RWPE2 (cell line): ENCODE measurements around the gene CFAP97D2.

ENCODE experiments used
- ATAC-seq: fragments of 200-7000 bp; cut with Tn5 transposase; 3 replicates; pipeline ENCODE4 v1.9.1; 2021; ENCODE audit warnings: low read depth
- DNase-seq: peaks from one replicate; pipeline ENCODE4 v3.0.0-alpha.2; 2020; ENCODE audit warnings: low spot score
- H3K27ac ChIP-seq: fragments of 450-650 bp; 2 replicates; pipeline ENCODE4 v1.5.1; 2017; ENCODE audit warnings: mild to moderate bottlenecking; ENCODE audit not compliant: poor library complexity, severe bottlenecking
- H3K27me3 ChIP-seq: fragments of 250-450 bp; sonication (Bioruptor Pico); 2 replicates; pipeline ENCODE4 v1.5.1; 2021; ENCODE audit warnings: mild to moderate bottlenecking, moderate library complexity; ENCODE audit not compliant: insufficient read depth, poor library complexity, severe bottlenecking
- H3K36me3 ChIP-seq: fragments of 250-450 bp; sonication (Bioruptor Pico); 2 replicates; pipeline ENCODE4 v1.5.1; 2020; ENCODE audit warnings: low read depth, mild to moderate bottlenecking, moderate library complexity
- H3K4me1 ChIP-seq: fragments of 250-450 bp; sonication (Bioruptor Pico); 2 replicates; pipeline ENCODE4 v1.5.1; 2021; ENCODE audit warnings: mild to moderate bottlenecking, moderate library complexity; ENCODE audit not compliant: insufficient read depth, poor library complexity, severe bottlenecking
- H3K4me3 ChIP-seq: fragments of 250-450 bp; sonication (Bioruptor Pico); 2 replicates; pipeline ENCODE4 v1.5.1; 2021; ENCODE audit warnings: mild to moderate bottlenecking, moderate library complexity; ENCODE audit not compliant: severe bottlenecking
- H3K9me3 ChIP-seq: fragments of 250-450 bp; sonication (Bioruptor Pico); 2 replicates; pipeline ENCODE4 v1.5.1; 2021; ENCODE audit warnings: mild to moderate bottlenecking, moderate library complexity; ENCODE audit not compliant: severe bottlenecking
- CTCF ChIP-seq: fragments of 450-650 bp; IDR thresholded peaks from one replicate; pipeline ENCODE4 v1.5.1; 2017; ENCODE audit warnings: mild to moderate bottlenecking, moderate library complexity; ENCODE audit not compliant: poor library complexity, severe bottlenecking

The CFAP97D2 gene

GRCh38 chr13:114212158-114212495 lies 33.1 kb downstream of the CFAP97D2 start:
- no peak overlapping the region for H3K4me3 ChIP-seq
- peaks cover 7% of the 10 kb centered on the region for H3K4me1 ChIP-seq
- no peaks in the 10 kb centered on the region for H3K9me3 ChIP-seq
- no peak overlapping the region for H3K27ac ChIP-seq
- no peak for TF ChIP-seq CTCF
- no peaks in the 10 kb centered on the region for H3K36me3 ChIP-seq
- H3K27me3 ChIP-seq = no peaks in the 10 kb centered on the region
- ATAC-seq (no peak; the same call in 2 of the 3 replicates), DNase-seq (no peak)

- no peaks in the 10 kb centered on the region for H3K27me3 ChIP-seq
- no peaks in the 10 kb centered on the region for H3K9me3 ChIP-seq
- H3K27ac ChIP-seq = no peak overlapping the region
- TF ChIP-seq CTCF = no peak
- no peak for ATAC-seq
- no peak overlapping the region for H3K4me3 ChIP-seq
- H3K4me1 ChIP-seq = peaks cover 7% of the 10 kb centered on the region
- no peaks in the 10 kb centered on the region for H3K36me3 ChIP-seq
- DNase-seq = no peak
These were observed 34.9 kb downstream of the CFAP97D2 start for GRCh38 chr13:114213980-114214379.

GRCh38 chr13:114219392-114219791 lies 40.3 kb downstream of the CFAP97D2 start:
- no peak overlapping the region for H3K27ac ChIP-seq
- TF ChIP-seq CTCF = no peak
- no peak overlapping the region for H3K4me3 ChIP-seq
- H3K4me1 ChIP-seq = no peaks in the 10 kb centered on the region
- H3K27me3 ChIP-seq = no peaks in the 10 kb centered on the region
- H3K9me3 ChIP-seq = no peaks in the 10 kb centered on the region
- DNase-seq (no peak), ATAC-seq (no peak)
- H3K36me3 ChIP-seq = no peaks in the 10 kb centered on the region

- DNase-seq = no peak
- no peak for TF ChIP-seq CTCF
- Histone ChIP-seq H3K36me3 (no peaks in the 10 kb centered on the region), H3K27me3 (no peaks in the 10 kb centered on the region), H3K4me3 (no peak overlapping the region), H3K4me1 (no peaks in the 10 kb centered on the region), H3K27ac (no peak overlapping the region), H3K9me3 (no peaks in the 10 kb centered on the region)
- no peak for ATAC-seq
These were observed 43.5 kb downstream of the CFAP97D2 start for GRCh38 chr13:114222461-114222968.

GRCh38 chr13:114224201-114224600 lies 45.1 kb downstream of the CFAP97D2 start:
- DNase-seq = no peak
- no peaks in the 10 kb centered on the region for H3K27me3 ChIP-seq
- TF ChIP-seq CTCF = no peak
- H3K4me1 ChIP-seq = no peaks in the 10 kb centered on the region
- H3K9me3 ChIP-seq = no peaks in the 10 kb centered on the region
- no peaks in the 10 kb centered on the region for H3K36me3 ChIP-seq
- H3K27ac ChIP-seq = no peak overlapping the region
- no peak for ATAC-seq
- H3K4me3 ChIP-seq = no peak overlapping the region
